ENCODE results near the gene GPS1.

GPS1 gene

DNA sequence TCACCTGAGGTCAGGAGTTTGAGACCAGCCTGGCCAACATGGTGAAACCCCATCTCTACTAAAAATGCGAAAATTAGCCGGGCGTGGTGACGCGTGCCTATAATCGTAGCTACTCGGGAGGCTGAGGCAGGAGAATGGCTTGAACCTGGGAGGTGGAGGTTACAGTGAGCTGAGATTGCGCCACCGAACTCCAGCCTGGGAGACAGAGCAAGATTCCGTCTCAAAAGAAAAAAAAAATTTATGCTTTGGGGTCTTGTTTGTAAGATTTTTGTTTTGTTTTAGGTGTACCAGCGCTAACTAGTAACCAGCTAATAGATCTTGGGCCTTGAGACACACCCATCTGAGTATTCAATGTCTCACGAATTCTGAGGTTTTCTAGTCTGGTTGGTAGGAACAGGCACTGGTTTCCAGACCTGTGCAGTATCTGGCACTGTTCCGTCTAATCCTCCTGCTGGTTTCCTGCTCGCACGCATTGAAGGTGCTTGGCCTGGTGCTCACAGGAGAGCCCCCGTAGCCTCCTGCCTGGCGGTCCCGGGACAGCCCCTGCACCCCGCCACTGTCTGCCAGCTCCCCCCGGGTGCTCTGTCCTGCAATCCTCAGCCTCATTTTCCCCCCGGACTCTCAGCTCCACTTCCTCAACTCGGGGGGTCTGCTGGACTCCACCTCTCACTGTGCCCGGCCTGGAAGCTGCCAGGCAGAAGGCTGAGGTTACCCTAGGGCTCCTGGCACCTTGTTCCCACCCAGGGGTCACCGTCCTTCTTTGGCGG, 24.5 kb downstream of the GPS1 start:
- DNase-seq (ENCODE audit: low read depth): peak; percentile 35
- no peak for TF ChIP-seq CTCF (conservative IDR thresholded peaks at IDR 0.05; ENCODE audit: control insufficient read depth, insufficient read depth, low read depth, low read length)
- no peak overlapping the region for H3K4me3 ChIP-seq (ENCODE audit: control insufficient read depth, low read depth, low read length)

DNA sequence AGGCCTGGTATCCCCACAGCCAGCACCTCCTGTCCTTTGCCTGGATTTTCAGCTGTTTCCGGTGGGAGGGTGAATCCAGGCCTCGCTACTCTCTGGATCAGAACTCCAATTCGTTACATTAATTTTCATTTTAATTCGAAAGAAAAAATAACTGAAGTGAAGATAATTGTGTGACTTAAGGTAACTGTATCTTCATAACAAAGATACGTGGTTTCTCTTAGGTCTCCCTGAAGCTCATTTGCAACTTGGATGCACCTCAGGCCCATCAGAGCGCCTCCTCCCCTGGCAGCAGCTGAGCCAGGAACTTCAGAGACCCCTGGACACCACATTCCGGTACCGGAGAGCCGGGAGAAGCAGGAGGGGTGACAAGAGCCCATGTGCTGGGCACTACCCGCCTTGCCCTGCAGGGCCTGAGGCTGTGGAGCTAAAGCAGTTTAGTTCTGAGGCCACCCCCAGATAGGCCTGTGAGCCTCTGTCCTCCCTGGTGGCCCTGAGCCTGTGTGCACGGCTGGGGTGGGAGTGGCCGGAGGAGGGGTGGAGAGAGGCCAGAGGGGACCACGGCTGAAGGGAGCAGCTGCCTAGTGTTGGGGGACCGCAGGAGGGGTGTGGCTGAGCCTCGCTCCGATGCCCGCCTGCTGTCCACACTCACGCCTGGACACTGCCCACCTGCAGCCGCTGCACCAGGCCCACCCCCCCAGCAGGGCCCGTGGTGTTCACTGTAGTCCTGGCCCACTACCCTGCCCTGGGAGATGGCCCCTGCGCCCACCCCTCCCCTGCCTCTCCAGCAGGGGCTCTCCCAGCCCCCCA, 25.3 kb downstream of the GPS1 start:
- TF ChIP-seq CTCF (conservative IDR thresholded peaks at IDR 0.05; ENCODE audit: control insufficient read depth, insufficient read depth, low read depth, low read length): no peak
- no peak overlapping the region for H3K4me3 ChIP-seq (ENCODE audit: control insufficient read depth, low read depth, low read length)
- DNase-seq (ENCODE audit: low read depth): no peak

- TF ChIP-seq CTCF (conservative IDR thresholded peaks at IDR 0.05; ENCODE audit: control insufficient read depth, insufficient read depth, low read depth, low read length): no peak
- peak; percentile 40 for DNase-seq (ENCODE audit: low read depth)
- H3K4me3 ChIP-seq (ENCODE audit: control insufficient read depth, low read depth, low read length): no peak overlapping the region
Measured at GRCh38 chr17:82077617-82078358, 26.1 kb downstream of the GPS1 start.

DNA sequence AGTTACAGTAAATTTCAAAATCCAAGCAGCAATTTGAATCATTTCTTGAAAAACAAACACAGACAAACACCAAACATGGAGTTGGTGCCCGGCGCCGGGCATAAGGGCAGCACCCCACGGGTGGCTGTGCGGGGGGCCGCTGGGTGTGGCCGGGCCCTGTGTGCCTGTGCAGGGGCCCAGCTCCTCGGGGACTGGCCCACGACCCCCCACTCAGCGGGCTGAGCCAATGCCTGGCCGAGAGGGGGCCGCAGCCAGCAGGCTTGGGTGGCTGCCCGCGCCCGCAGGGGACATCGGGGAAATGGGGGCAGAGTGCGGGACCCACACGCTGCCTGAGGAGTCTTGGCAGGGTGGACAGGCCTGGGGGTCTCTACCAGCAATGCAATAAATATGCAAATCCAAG, 26.7 kb downstream of the GPS1 start:
- TF ChIP-seq CTCF (conservative IDR thresholded peaks at IDR 0.05; ENCODE audit: control insufficient read depth, insufficient read depth, low read depth, low read length): no peak
- DNase-seq (ENCODE audit: low read depth): no peak
- no peak overlapping the region for H3K4me3 ChIP-seq (ENCODE audit: control insufficient read depth, low read depth, low read length)

GRCh38 chr17:82079001-82079677, 27.4 kb downstream of the GPS1 start:
- no peak for TF ChIP-seq CTCF (conservative IDR thresholded peaks at IDR 0.05; ENCODE audit: control insufficient read depth, insufficient read depth, low read depth, low read length)
- H3K4me3 ChIP-seq (ENCODE audit: control insufficient read depth, low read depth, low read length): no peak overlapping the region

More at GRCh38 chr17:82079001-82079677, 27.4 kb downstream of the GPS1 start:
- DNase-seq (ENCODE audit: low read depth): no peak
